Activated naive CD4-positive, alpha-beta T cell treated with anti-CD3 and anti-CD28 coated beads for 36 hours (primary cell): Measurements from ENCODE around the gene IDH3G. TPM values are rescaled to one million over a fixed set of nuclear protein-coding genes. Genes with fewer than 3 reads are reported as not detected.

Experiments
- CTCF ChIA-PET: fragments of 350-600 bp; sonication (Branson Sonifier 250); formaldehyde crosslinking; loops from one replicate; lab custom pipeline; 2021; ENCODE audit warnings: antibody characterized with exemption; lab: Charles Lee
- DNase-seq: peaks from one replicate; pipeline ENCODE4 v3.0.0-alpha.2; 2020
- H3K27ac Mint-ChIP-seq: one replicate; pipeline ENCODE4 v1.8.0; 2021; ENCODE audit warnings: mild to moderate bottlenecking, mixed read lengths
- H3K27me3 Mint-ChIP-seq: one replicate; pipeline ENCODE4 v1.8.0; 2021; ENCODE audit warnings: low read depth, mixed read lengths
- H3K36me3 Mint-ChIP-seq: one replicate; pipeline ENCODE4 v1.8.0; 2021; ENCODE audit warnings: low read depth, mixed read lengths
- H3K4me1 Mint-ChIP-seq: one replicate; pipeline ENCODE4 v1.8.0; 2021; ENCODE audit warnings: low read depth, mixed read lengths
- H3K4me3 Mint-ChIP-seq: one replicate; pipeline ENCODE4 v1.8.0; 2021; ENCODE audit warnings: mild to moderate bottlenecking, moderate library complexity, mixed read lengths
- H3K9me3 Mint-ChIP-seq: one replicate; pipeline ENCODE4 v1.8.0; 2021; ENCODE audit warnings: mixed read lengths
- intact Hi-C: fragments of 100-400 bp; cut with micrococcal nuclease; formaldehyde crosslinking; loops from one replicate; pipeline ENCODE4 v1.15.1; 2023
- total RNA-seq, 2 experiments: library from RNA; stranded (reverse); gene quantifications; one replicate each; pipeline ENCODE4 v1.2.3, GENCODE V29; 2021

Gene IDH3G
- total RNA-seq, 2 experiments from 2014 or later: 46.3 to 49.9 TPM

DNA sequence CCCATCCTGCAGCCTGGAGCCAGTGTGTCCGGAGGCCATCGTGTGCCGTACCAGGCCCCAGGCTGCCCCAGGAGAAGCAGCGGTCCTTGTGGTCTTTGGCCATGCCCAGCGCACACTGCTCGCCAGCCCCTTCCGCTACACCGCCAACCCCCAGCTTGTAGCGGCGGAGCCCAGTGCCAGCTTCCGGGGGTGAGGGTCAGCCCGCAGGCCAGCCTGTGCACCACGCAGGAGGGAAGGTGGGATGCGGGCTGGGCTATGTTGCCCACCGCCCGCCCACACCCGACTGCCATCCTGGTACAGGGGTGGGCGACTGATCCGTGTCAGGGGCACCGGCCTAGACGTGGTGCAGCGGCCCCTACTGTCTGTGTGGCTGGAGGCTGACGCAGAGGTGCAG lies 21.0 kb downstream of the IDH3G start:
- H3K9me3 Mint-ChIP-seq: no peaks in the 10 kb centered on the region
- no peak overlapping the region for H3K4me3 Mint-ChIP-seq
- no peaks in the 10 kb centered on the region for H3K27me3 Mint-ChIP-seq
- CTCF ChIA-PET: no interaction called here
- no peaks in the 10 kb centered on the region for H3K4me1 Mint-ChIP-seq
- no peaks in the 10 kb centered on the region for H3K36me3 Mint-ChIP-seq
- H3K27ac Mint-ChIP-seq: no peak overlapping the region
- no peak for DNase-seq
- intact Hi-C loops: no loop called here

DNA sequence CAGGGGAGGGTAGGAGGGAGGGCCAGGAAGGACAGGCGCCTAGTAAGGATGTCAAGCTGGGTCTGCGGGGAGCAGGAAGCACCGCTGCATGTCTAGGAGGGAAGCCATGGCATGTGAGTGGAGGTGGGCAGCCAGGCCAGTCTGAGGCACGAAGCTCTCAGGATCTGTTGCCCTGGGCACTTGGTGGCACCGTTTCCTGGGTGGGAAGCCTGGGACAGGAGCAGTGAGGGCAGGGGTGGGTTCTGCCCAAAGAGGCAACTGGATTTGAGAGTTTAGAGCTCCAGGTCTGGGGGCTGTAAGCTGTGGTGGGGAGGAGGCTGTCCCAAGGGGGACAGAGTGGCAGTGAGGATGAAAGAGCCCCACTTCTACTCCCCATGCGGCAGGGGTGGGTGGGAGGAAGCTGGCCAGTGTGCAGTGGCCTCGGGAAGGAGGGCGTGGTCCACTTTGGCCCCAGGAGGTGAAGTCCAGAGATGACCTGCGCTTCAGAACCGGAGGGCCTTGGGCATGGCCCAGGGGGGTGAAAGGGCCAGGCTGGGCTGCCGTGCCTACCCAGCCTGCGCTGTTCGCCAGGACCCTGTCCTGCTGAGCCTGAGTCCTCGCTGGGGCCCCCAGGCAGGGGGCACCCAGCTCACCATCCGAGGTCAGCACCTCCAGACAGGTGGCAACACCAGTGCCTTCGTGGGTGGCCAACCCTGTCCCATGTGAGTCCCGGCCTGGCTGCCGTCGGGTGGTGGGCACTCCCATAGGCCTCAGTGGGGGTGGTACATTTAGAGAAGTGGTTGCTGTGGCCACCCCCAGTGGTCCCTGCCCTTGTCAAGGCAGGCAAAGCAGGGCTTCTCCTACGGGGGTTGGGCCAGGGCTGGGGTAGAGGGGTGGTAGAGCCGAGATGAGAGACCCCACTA lies 21.6 kb downstream of the IDH3G start:
- intact Hi-C loops: no loop called here
- H3K27me3 Mint-ChIP-seq: no peaks in the 10 kb centered on the region
- no peak for DNase-seq
- no peaks in the 10 kb centered on the region for H3K36me3 Mint-ChIP-seq
- H3K4me3 Mint-ChIP-seq: no peak overlapping the region
- CTCF ChIA-PET: no interaction called here
- no peak overlapping the region for H3K27ac Mint-ChIP-seq
- no peaks in the 10 kb centered on the region for H3K9me3 Mint-ChIP-seq
- no peaks in the 10 kb centered on the region for H3K4me1 Mint-ChIP-seq

DNA sequence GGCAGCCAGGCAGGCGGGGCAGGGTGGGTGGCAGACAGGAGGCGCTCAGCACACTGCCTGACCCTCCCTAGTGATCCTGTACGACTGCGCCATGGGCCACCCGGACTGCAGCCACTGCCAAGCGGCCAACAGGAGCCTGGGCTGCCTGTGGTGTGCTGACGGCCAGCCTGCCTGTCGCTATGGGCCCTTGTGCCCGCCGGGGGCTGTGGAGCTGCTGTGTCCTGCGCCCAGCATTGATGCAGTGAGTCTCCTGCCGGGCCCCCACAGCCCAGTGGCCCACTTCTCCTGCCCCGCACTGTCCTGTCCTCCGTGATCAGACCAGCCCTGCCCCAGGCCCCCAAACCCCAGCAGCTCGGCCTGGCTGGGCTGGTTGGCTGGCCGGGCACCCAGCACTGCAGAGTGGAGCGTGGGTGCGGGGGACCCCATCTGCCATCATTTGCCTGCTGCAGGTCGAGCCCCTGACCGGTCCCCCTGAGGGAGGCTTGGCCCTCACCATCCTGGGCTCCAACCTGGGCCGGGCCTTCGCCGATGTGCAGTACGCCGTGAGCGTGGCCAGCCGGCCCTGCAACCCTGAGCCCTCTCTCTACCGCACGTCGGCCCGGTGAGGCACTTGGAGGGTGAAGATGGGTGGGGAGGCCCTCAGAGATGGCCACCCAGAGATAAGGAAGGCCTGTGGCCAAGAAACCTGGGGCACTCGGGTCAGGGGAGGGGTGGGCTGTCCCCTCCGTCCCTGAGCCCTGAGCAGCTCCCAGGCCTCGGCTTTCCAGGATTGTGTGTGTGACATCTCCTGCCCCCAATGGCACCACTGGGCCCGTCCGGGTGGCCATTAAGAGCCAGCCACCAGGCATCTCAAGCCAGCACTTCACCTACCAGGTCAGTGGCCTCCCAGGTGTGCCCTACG lies 22.5 kb downstream of the IDH3G start:
- DNase-seq: no peak
- H3K4me3 Mint-ChIP-seq: no peak overlapping the region
- intact Hi-C loops: no loop called here

DNA sequence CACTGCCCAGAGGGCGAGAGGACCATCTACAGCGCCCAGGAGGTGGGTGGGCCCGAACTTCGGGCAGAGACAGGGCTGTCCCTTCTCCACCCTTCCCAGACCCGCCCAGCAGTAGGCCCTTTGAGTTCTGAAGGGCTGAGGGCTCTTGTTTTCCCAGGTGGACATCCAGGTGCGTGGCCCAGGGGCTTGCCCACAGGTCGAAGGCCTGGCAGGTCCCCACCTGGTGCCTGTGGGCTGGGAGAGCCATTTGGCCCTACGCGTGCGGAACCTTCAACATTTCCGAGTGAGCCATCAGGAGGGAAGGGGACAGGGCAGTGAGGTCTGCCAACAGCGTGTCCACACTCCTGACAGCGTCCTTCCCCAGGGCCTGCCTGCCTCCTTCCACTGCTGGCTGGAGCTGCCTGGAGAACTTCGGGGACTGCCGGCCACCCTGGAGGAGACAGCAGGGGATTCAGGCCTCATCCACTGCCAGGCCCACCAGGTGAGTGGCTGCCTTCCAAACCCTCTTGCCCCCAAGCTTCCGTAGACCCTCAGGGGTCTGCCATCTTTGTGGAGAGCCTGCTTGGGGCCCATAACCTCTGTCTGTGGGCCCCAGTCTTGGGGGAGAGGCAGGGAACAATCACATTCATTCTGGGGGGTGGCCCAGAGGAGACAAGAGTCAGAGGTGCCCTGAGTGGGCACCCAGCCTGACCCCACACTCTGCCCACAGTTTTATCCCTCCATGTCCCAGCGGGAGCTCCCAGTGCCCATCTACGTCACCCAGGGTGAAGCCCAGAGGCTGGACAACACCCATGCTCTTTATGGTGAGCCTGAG lies 23.4 kb downstream of the IDH3G start:
- intact Hi-C loops: no loop called here
- CTCF ChIA-PET: no interaction called here
- Mint-ChIP-seq H3K4me1 (peaks cover 6% of the 10 kb centered on the region), H3K27me3 (no peaks in the 10 kb centered on the region), H3K9me3 (no peaks in the 10 kb centered on the region), H3K27ac (no peak overlapping the region), H3K4me3 (no peak overlapping the region), H3K36me3 (no peaks in the 10 kb centered on the region)
- DNase-seq: no peak

More for the DNA sequence above, 22.5 kb downstream of the IDH3G start:
- H3K9me3 Mint-ChIP-seq: no peaks in the 10 kb centered on the region
- H3K36me3 Mint-ChIP-seq: no peaks in the 10 kb centered on the region
- no peak overlapping the region for H3K27ac Mint-ChIP-seq
- H3K4me1 Mint-ChIP-seq: peaks cover 3% of the 10 kb centered on the region
- H3K27me3 Mint-ChIP-seq: no peaks in the 10 kb centered on the region
- CTCF ChIA-PET: no interaction called here

DNA sequence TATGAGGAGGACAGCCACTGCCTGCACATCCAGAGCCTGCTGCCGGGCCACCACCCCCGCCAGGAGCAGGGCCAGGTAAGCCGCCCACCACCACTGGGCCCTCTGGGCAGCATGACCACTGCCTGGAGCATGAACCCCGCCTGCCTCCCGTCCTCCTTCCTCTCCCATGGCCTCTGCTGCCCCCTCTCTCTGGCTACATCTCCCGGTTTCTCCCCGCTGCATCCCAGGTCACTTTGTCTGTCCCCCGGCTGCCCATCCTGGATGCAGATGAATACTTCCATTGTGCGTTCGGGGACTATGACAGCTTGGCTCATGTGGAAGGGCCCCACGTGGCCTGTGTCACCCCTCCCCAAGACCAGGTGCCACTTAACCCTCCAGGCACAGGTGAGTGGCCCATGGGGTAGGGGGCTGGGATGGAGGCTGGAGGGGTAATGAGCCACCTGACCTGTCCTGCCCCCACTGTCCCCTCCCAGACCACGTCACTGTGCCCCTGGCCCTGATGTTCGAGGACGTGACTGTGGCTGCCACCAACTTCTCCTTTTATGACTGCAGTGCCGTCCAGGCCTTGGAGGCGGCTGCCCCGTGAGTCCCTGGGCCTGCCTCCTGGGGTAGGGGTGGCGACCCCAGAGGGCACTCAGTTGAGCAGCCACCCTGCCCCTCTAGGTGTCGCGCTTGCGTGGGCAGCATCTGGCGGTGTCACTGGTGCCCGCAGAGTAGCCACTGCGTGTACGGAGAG lies 24.1 kb downstream of the IDH3G start:
- Mint-ChIP-seq H3K27me3 (no peaks in the 10 kb centered on the region), H3K27ac (no peak overlapping the region), H3K36me3 (no peaks in the 10 kb centered on the region), H3K4me3 (no peak overlapping the region), H3K4me1 (peaks cover 6% of the 10 kb centered on the region), H3K9me3 (no peaks in the 10 kb centered on the region)
- no peak for DNase-seq
- intact Hi-C loops: no loop called here
- CTCF ChIA-PET: no interaction called here

DNA sequence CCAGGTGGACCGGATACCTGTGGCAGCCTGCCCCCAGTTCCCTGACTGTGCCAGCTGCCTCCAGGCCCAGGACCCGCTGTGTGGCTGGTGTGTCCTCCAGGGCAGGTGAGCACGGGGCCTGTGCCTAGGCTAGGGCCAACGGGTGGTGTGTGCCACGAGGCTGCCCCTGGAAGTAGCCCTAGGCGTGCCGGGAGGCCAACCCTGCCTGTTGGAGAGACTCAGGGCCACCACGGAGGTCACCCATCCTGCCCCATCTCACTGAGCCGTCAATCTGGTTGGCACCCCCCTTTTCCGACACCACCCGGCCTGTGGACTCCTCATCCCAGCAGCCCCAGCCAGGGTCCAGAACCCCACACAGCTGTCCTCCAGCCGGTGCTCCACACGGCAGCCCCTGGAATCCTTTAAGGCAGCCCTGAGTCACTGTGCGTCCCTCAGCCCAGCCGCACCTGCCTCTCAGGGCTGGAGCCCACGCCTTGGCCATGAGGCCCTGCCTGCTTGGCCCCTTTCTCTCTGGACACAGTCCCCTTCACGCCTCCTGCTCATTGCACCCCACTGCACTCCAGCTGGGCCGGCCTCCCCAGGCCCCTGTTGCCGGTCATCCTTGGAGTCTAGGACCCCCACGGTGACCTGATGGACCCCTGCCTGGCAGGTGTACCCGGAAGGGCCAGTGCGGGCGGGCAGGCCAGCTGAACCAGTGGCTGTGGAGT lies 24.9 kb downstream of the IDH3G start:
- H3K27me3 Mint-ChIP-seq: no peaks in the 10 kb centered on the region
- no peaks in the 10 kb centered on the region for H3K36me3 Mint-ChIP-seq
- no peak overlapping the region for H3K4me3 Mint-ChIP-seq
- H3K4me1 Mint-ChIP-seq: peaks cover 6% of the 10 kb centered on the region
- intact Hi-C loops: no loop called here
- no peak overlapping the region for H3K27ac Mint-ChIP-seq
- DNase-seq: no peak
- no peaks in the 10 kb centered on the region for H3K9me3 Mint-ChIP-seq
- CTCF ChIA-PET: no interaction called here

DNA sequence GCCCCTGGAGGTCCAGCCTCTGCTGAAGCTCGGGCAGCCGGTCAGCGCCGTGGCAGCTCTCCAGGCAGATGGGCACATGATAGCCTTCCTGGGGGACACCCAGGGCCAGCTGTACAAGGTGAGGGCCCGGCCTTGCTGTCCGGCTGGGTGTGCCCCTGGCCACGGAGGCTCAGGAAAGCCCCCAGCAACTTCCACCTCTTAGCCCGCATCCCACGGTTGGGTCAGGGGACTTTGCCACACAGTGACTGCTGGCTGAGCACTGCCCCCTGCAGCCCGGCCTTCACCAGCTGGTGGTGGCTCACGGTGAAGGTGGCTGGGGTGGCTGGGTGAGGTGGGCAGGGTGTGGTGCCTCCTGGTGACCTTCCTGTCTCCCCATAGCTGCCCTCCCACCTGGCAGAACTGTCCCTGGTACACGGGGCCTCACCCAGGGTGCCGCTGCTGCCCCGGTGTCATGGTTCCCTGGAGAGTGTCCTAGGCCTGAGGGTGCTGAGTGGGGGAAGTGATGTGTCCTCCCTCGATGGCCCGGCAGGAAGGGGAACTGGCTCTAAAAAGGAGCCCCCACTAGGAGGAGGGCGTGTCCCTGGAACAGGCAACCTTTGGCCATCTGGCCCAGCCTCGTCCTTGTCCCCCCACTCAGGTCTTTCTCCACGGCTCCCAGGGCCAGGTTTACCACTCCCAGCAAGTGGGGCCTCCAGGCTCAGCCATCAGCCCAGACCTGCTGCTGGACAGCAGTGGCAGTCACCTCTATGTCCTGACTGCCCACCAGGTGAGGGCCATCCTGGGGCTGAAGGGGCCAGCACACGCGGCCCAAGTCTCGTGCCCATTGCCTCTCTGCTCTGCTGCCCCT lies 25.6 kb downstream of the IDH3G start:
- peaks cover 6% of the 10 kb centered on the region for H3K4me1 Mint-ChIP-seq
- H3K27me3 Mint-ChIP-seq: no peaks in the 10 kb centered on the region
- CTCF ChIA-PET: interaction anchor here (0.8 to 2.3 kb wide), 2 partner anchors 14 to 154 kb away, joined by 3 to 5 read pairs; no protein-coding TSS in a partner anchor
- no peak overlapping the region for H3K4me3 Mint-ChIP-seq
- intact Hi-C loops: no loop called here
- H3K27ac Mint-ChIP-seq: no peak overlapping the region
- no peaks in the 10 kb centered on the region for H3K36me3 Mint-ChIP-seq
- no peak for DNase-seq
- no peaks in the 10 kb centered on the region for H3K9me3 Mint-ChIP-seq

DNA sequence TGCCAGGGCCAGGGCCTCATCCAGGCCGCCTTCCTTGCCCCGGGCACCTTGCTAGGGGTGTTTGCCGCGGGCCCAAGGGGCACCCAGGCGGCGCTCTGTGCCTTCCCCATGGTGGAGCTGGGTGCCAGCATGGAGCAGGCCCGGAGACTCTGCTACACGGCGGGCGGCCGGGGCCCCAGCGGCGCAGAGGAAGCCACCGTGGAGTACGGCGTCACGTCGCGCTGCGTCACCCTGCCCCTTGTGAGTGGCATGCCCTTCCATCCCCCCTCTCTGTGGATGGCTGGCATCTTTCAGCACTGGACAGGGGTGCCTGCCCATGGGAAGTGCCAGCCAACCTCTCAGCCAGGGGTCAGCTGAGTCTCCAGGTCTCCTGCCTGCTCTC lies 26.5 kb downstream of the IDH3G start:
- no peaks in the 10 kb centered on the region for H3K27me3 Mint-ChIP-seq
- intact Hi-C loops: no loop called here
- H3K27ac Mint-ChIP-seq: no peak overlapping the region
- DNase-seq: no peak
- CTCF ChIA-PET: interaction anchor here (0.8 to 2.3 kb wide), 2 partner anchors 14 to 155 kb away, joined by 3 to 5 read pairs; no protein-coding TSS in a partner anchor
- no peaks in the 10 kb centered on the region for H3K36me3 Mint-ChIP-seq
- no peaks in the 10 kb centered on the region for H3K9me3 Mint-ChIP-seq
- peaks cover 6% of the 10 kb centered on the region for H3K4me1 Mint-ChIP-seq
- no peak overlapping the region for H3K4me3 Mint-ChIP-seq

DNA sequence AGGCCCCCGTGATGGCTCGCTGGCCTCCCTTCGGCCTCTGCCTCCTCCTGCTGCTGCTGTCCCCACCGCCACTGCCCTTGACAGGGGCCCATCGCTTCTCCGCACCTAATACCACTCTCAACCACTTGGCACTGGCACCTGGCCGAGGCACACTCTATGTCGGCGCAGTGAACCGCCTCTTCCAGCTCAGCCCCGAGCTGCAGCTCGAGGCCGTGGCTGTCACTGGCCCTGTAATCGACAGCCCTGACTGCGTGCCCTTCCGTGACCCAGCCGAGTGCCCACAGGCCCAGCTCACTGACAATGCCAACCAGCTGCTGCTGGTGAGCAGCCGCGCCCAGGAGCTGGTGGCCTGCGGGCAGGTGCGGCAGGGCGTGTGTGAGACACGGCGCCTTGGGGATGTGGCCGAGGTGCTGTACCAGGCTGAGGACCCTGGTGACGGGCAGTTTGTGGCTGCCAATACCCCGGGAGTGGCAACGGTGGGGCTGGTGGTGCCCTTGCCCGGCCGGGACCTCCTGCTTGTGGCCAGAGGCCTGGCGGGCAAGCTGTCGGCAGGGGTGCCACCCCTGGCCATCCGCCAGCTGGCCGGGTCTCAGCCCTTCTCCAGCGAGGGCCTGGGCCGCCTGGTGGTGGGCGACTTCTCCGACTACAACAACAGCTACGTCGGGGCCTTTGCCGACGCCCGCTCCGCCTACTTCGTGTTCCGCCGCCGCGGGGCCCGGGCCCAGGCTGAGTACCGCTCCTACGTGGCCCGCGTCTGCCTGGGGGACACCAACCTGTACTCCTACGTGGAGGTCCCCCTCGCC lies 27.1 kb downstream of the IDH3G start:
- intact Hi-C loops: no loop called here
- Mint-ChIP-seq H3K27ac (no peak overlapping the region), H3K27me3 (no peaks in the 10 kb centered on the region), H3K4me3 (no peak overlapping the region), H3K9me3 (no peaks in the 10 kb centered on the region), H3K4me1 (peaks cover 6% of the 10 kb centered on the region), H3K36me3 (no peaks in the 10 kb centered on the region)
- DNase-seq: no peak
- CTCF ChIA-PET: interaction anchor here (2.3 kb wide), 1 partner anchor 156 kb away, joined by 5 read pairs; no protein-coding TSS in a partner anchor
